CD1c-positive myeloid dendritic cell (primary cell): Measurements from ENCODE around the gene TMEM11.

Experiments used
- DNase-seq: peaks from one replicate; pipeline ENCODE4 v3.0.0-alpha.2; 2016; ENCODE audit errors: extremely low spot score

Gene TMEM11, protein sequence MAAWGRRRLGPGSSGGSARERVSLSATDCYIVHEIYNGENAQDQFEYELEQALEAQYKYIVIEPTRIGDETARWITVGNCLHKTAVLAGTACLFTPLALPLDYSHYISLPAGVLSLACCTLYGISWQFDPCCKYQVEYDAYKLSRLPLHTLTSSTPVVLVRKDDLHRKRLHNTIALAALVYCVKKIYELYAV

DNA sequence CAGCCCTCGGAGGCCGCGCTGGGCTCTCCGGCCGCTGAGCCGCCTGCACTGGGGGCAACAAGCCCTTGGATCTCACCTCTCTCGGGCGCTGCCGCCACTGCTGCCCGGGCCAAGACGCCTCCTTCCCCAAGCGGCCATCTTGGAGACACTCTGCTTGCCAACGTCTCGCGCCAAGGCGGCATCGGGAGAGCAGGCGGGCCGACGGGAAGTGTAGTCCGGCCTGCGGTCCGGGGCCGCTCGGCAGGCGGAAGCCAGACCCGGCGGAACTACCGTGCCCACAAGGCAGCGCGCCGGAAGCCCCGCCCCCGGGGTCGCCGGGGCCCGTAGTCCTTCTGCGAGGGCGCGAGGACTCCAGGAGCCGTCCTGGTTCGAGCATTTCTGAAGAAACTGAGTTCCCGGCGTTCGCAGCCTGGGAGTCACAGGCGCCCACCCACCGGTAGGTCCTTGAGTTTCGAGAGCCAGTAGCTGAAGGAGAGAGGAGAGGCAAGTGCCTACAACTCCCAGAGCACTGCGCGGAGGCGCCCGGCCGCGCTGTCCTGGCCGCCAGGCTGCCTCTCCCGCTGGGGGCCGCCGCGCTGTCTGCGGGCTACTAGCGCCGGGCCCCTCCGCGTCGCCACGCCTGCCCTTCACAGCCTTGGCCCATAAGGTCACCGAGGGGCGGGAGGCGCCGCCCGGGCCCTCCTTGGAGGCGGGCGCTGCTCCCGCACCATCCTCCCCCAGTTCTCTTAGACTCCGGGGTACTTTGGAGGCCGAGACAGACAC, at the start of gene TMEM11:
TSS of gene TMEM11 (minus strand) at position 147 of the 762 bp plus-strand sequence. CDS start at position 138, 9 bp downstream.
- peak; percentile 98 for DNase-seq

DNA sequence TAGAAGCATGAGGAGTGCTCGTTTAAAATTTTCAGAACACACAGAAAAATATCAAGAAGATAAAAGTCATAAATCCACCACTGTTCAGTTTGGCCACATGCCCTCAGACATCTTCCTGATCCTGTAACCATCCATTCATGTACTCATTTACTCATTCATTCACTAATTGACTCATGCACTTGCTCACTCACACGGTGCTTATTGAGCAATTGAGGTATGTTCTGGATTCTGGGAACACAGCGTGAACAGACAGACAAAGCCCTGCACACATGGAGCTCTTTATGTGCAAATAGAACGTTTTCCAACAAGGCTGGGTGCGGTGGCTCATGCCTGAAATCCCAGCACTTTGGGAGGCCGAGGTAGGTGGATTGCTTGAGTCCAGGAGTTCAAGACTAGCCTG, 49.4 kb upstream of the TMEM11 start:
- no peak for DNase-seq

GRCh38 chr17:21262259-21262993, 48.5 kb upstream of the TMEM11 start:
- DNase-seq, result no peak

DNA sequence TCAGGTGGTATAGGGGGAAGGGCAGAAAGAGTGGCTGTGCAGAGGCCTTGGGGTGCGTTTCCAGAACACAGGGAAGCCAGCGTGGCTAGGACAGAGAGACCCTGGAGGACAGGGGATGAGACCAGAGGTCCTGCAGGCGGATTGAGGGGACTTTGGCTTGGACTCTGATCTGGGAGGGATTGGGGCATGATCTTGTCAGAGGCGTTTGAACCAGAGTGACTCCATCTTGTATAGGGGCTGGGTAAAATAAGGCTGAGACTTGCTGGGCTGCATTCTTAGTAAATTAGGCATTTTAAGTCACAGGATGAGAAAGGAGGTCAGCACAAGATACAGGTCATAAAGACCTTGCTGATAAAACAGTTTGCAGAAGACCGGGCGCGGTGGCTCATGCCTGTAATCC, 44.6 kb upstream of the TMEM11 start:
- DNase-seq, result no peak

- no peak for DNase-seq
These were observed 39.9 kb upstream of the TMEM11 start for GRCh38 chr17:21253646-21254441.

DNA sequence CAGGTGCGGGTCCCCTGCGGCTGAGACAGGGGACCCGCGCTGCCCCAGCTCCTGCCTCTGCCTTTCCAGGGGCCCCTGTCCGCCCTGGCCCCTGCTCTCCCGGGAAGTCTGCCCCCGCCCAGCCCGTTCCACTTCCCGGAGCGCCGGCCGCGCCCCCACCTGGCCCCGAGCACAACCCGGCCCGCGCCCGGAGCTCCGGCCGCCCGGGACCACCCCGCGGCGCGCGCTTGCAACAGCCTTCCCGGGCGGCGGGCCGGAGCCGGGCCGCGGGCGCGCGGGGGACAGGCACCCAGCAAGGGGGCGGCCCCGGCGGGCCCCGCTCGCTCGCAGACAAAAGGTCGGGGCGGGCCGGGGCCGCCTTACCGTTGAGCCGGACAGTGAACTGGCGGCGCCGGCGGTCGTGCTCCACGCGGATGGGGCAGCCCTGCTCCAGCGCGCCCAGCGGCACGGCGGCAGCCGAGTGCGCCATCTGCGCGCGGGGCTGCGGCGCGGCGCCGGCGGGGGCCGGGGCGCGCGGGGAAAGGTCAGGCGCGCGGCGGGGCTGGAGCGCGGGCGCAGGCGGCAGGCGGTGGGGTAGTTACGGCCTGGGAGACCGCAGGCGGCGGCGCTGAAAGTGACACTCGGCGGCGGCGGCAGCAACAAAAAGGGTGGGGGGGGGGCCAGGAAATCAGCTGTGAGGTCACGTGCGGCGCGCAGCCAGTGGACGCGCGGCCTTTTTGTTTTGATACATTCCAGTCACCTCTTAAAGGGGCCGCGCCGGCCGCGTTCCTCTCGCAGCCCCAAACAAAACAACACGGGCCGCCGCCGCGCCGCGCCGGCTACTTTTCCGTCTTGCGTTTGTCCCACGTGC, 39.1 kb upstream of the TMEM11 start, which contains the start of gene NATD1:
TSS of gene NATD1 (minus strand) at position 615 of the 850 bp plus-strand sequence. CDS start at position 469, 146 bp downstream.
- DNase-seq, result peak; percentile 91

DNA sequence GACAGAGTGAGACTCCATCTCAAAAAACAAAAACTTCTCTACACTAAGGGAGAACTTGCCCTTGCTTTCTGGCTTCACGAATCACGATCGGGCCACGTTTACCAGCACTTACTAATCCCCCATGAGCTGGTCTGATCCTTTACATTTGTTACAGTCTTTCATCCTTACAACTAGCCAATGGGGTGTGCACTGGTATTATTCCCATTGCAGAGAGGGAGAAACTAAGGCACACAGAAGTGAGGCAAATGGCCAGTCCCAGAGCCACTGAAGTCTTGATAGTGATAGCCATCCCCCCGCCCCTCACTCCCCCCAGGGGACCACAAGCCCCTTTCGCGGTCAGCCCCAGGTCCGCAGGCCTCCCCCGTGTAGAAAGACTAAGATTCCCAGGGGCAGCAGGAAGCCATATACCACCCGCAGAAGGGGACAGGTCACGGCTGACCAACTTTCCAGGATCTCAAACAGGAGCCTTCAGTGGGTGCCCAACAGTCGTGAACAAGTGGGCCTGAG, 38.4 kb upstream of the TMEM11 start:
- no peak for DNase-seq

DNA sequence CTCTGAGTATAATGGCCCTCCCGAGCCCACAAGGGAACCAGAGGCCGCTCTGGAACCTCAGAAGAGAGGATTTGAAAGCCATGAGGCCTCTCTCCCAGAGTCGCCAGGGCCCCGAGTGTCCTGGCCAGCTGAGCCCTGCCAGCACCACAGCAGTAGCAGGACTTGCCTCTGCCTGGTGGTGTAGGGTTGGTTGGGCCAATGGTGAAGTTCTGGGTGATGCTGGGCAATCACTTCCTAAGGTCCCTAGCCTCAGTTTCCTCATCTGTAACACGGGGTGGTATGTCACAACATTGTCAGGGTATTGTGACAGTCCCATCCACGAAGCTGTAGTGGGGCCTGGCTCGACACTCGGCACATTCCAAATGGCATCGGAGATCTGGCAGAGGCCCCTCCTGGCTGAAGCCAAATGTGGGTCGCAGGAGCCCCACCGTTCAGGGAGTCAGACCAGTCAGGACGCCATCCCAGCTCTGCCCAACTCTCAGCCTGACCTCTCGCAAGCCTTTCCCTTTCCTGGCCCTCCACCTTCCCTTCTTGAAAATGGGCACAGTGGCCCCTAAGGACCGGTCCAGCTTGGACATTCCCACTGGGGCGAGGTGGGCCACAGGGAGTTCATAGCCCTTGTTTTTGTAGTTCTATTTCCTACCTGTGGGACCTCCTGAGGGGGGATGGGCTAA, 37.5 kb upstream of the TMEM11 start:
- no peak for DNase-seq

GRCh38 chr17:21250854-21251253, 36.9 kb upstream of the TMEM11 start:
- DNase-seq, result no peak

GRCh38 chr17:21249920-21250703, 36.2 kb upstream of the TMEM11 start:
- no peak for DNase-seq

- no peak for DNase-seq
These were observed 35.3 kb upstream of the TMEM11 start for GRCh38 chr17:21249086-21249795.

- no peak for DNase-seq
These were observed 34.5 kb upstream of the TMEM11 start for GRCh38 chr17:21248500-21248899.

- no peak for DNase-seq
These were observed 33.7 kb upstream of the TMEM11 start for GRCh38 chr17:21247552-21248258.

DNA sequence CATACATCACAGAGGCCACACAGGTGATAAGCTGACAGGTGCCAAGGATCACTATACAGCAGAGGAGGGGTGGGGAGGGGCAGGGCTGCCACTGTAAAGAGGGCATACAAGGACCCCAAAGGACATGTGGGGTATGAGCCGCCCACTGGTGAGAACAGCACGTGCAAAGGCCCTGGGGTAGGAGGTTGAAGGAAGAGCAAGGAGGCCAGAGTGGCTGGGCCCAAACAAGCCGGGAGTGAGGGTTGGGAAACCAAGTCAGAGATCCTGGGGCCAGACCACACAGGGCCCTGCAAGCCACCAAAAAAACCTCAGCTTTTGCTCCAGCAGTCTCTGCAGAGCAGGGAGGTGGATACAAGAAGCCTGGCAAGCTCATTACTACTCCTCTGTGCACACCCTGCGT, 32.7 kb upstream of the TMEM11 start:
- DNase-seq, result no peak

DNA sequence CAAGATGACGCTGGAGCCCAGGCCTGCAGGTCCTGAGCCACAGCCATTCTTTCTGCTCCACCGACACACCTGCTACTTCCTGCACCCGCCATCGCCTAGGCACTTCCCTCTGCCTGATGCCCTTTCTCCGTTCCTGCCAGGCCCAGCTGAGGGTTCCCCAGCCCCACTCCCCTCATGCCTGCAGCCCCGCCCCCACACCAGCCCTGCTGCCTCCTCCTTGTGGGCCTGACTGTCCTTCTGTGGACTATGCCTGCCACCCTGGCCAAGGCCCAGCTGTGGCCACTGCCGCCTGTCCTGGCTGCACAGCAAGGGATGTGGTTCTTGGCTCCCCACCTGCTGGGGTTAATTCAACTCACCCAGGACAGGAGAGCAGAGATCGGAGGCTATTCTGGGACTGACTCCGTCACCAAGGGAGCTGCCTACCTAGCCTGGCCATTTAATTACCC, 31.7 kb upstream of the TMEM11 start:
- DNase-seq, result no peak

GRCh38 chr17:21243516-21244303, 29.7 kb upstream of the TMEM11 start:
- no peak for DNase-seq
